BE2C (cell line): ENCODE results near the gene KCNQ2.

Experiments
- DNase-seq: peaks from one replicate; pipeline ENCODE4 v3.0.0-alpha.2; 2020
- H3K27me3 ChIP-seq: fragments of 250-450 bp; sonication (Bioruptor Pico); 2 replicates; pipeline ENCODE4 v1.5.1; 2020; ENCODE audit warnings: mild to moderate bottlenecking
- H3K36me3 ChIP-seq: fragments of 250-450 bp; sonication (Bioruptor Pico); 2 replicates; pipeline ENCODE4 v1.5.1; 2020; ENCODE audit warnings: mild to moderate bottlenecking
- H3K4me1 ChIP-seq: fragments of 250-450 bp; sonication (Bioruptor Pico); 2 replicates; pipeline ENCODE4 v1.5.1; 2020
- H3K4me3 ChIP-seq: 2 replicates; pipeline ENCODE4 v1.5.1; 2011; ENCODE audit warnings: low read depth, low read length
- H3K9me3 ChIP-seq: fragments of 250-450 bp; sonication (Bioruptor Pico); 2 replicates; pipeline ENCODE4 v1.5.1; 2020
- TF ChIP-seq, protein P1 (sequence below): IDR thresholded peaks from 2 replicates; pipeline ENCODE4 v1.5.1; 2012; ENCODE audit warnings: mild to moderate bottlenecking, low read depth, low read length

Gene KCNQ2

GRCh38 chr20:63492518-63492917, 20.1 kb upstream of the KCNQ2 start:
- DNase-seq = no peak
- Histone ChIP-seq H3K27me3 (no peaks in the 10 kb centered on the region), H3K9me3 (no peaks in the 10 kb centered on the region), H3K4me3 (no peak overlapping the region), H3K4me1 (peaks cover 6% of the 10 kb centered on the region; the same call in 1 of the 2 replicates), H3K36me3 (peaks cover 86% of the 10 kb centered on the region)
- TF ChIP-seq, protein P1, sequence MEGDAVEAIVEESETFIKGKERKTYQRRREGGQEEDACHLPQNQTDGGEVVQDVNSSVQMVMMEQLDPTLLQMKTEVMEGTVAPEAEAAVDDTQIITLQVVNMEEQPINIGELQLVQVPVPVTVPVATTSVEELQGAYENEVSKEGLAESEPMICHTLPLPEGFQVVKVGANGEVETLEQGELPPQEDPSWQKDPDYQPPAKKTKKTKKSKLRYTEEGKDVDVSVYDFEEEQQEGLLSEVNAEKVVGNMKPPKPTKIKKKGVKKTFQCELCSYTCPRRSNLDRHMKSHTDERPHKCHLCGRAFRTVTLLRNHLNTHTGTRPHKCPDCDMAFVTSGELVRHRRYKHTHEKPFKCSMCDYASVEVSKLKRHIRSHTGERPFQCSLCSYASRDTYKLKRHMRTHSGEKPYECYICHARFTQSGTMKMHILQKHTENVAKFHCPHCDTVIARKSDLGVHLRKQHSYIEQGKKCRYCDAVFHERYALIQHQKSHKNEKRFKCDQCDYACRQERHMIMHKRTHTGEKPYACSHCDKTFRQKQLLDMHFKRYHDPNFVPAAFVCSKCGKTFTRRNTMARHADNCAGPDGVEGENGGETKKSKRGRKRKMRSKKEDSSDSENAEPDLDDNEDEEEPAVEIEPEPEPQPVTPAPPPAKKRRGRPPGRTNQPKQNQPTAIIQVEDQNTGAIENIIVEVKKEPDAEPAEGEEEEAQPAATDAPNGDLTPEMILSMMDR = no peak

DNA sequence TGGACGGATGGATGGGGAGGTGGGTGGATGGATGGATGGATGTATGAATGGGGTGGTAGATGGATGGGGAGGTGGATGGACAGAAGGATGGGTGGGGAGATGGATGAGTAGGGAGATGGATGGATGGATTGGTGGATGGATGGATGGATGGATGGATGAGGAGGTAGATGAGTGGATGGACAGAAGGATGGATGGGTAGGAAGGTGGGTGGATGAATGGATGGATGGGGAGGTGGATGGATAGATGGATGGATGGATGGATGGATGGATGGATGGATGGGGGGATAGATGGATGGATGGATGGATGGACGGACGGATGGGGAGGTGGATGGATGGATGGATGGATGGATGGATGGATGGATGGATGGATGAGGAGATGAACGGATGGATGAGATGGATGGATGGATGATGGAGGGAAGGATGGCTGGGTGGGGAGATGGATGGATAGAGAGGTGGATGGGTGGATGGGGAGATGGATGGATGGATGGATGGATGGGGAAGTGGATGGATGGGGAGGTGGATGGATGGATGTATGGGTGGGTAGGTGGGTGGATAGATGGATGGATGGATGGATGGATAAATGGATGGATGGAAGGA, 19.3 kb upstream of the KCNQ2 start:
- DNase-seq = no peak
- peaks cover 78% of the 10 kb centered on the region for H3K36me3 ChIP-seq
- no peaks in the 10 kb centered on the region for H3K9me3 ChIP-seq
- TF ChIP-seq, protein P1 = no peak
- H3K4me1 ChIP-seq = no peaks in the 10 kb centered on the region; the same call in 1 of the 2 replicates
- H3K4me3 ChIP-seq = no peak overlapping the region
- H3K27me3 ChIP-seq = no peaks in the 10 kb centered on the region

- H3K4me3 ChIP-seq = no peak overlapping the region
- H3K36me3 ChIP-seq = peaks cover 72% of the 10 kb centered on the region
- H3K4me1 ChIP-seq = no peaks in the 10 kb centered on the region; the same call in 1 of the 2 replicates
- H3K9me3 ChIP-seq = no peaks in the 10 kb centered on the region
- H3K27me3 ChIP-seq = no peaks in the 10 kb centered on the region
- TF ChIP-seq, protein P1 = no peak
- no peak for DNase-seq
Observed at GRCh38 chr20:63491078-63491477, 18.6 kb upstream of the KCNQ2 start.

DNA sequence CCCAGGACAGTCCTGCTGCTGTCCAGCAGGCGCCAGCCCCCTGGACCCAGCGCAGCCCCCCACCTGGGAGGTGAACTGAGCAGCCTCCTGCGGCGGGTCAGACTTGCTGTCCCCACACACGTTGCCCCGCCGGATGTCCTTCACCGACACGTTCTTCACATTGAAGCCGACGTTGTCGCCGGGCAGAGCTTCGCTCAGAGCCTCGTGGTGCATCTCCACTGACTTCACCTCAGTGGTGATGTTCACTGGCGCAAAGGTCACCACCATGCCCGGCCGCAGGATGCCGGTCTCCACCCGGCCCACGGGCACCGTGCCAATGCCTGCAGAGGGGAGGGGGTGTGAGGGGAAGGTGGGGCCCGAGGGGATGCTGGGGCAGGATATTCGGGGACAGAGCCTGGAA, 18.0 kb upstream of the KCNQ2 start:
- TF ChIP-seq, protein P1 = no peak
- Histone ChIP-seq H3K9me3 (no peaks in the 10 kb centered on the region), H3K27me3 (no peaks in the 10 kb centered on the region), H3K36me3 (peaks cover 65% of the 10 kb centered on the region), H3K4me1 (no peaks in the 10 kb centered on the region), H3K4me3 (no peak overlapping the region)
- DNase-seq = no peak

DNA sequence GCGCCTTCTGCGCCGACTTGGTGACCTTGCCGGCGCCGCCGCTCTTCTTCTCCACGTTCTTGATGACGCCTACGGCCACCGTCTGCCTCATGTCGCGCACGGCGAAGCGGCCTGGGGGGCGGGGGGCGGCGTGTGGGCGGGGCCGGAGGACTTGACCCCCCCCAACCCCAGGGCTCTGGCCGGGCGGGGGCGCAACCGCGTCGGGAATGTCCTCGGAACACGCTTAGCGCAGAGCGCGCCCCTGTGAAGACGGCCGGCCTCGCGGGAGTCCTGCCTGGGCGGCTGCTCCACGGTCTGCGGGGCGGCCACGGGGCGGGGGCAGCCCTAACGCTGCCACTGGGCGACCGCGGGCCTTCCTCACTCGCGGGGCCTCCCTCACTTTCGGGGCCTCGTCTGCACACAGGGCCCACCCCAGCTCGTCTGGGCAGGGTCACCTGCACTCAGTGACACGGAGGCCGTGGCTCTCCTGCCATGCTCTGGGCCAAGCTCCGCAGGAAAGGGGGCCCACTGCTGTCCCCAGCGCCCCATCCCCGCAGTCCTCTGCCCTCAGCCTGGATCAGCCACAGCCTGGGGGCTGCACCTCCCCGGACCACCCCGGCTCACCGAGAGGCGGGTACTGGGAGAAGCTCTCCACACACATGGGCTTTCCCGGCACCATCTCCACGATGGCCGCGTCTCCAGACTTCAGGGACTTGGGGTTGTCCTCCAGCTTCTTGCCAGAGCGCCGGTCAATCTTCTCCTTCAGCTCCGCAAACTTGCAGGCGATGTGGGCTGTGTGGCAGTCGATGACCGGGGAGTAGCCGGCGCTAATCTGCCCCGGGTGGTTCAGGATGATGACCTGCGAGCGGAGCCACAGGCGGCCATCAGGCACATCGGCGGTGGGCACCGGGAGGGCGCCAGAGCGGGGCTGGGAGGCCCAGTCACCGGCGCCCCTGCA, 16.1 kb upstream of the KCNQ2 start:
- TF ChIP-seq, protein P1 = no peak
- no peaks in the 10 kb centered on the region for H3K27me3 ChIP-seq
- H3K36me3 ChIP-seq = peaks cover 47% of the 10 kb centered on the region
- H3K4me3 ChIP-seq = no peak overlapping the region
- peaks cover 11% of the 10 kb centered on the region for H3K4me1 ChIP-seq
- H3K9me3 ChIP-seq = no peaks in the 10 kb centered on the region
- DNase-seq = no peak
